AG09309 (cell line): Measurements from ENCODE around the gene IL17RB.

ENCODE experiments used
- DNase-seq: peaks from one replicate; pipeline ENCODE4 v3.0.0-alpha.2; 2010; ENCODE audit warnings: low read depth
- H3K4me3 ChIP-seq: 2 replicates; pipeline ENCODE4 v1.5.1; 2011; ENCODE audit warnings: mild to moderate bottlenecking, low read depth, low read length, moderate library complexity; ENCODE audit not compliant: control insufficient read depth
- TF ChIP-seq, protein P1 (sequence below): IDR thresholded peaks from 2 replicates; pipeline ENCODE4 v1.5.1; 2011; ENCODE audit warnings: mild to moderate bottlenecking, low read depth, low read length, inconsistent platforms; ENCODE audit not compliant: insufficient read depth, control insufficient read depth; ENCODE audit errors: missing control alignments

IL17RB gene

DNA sequence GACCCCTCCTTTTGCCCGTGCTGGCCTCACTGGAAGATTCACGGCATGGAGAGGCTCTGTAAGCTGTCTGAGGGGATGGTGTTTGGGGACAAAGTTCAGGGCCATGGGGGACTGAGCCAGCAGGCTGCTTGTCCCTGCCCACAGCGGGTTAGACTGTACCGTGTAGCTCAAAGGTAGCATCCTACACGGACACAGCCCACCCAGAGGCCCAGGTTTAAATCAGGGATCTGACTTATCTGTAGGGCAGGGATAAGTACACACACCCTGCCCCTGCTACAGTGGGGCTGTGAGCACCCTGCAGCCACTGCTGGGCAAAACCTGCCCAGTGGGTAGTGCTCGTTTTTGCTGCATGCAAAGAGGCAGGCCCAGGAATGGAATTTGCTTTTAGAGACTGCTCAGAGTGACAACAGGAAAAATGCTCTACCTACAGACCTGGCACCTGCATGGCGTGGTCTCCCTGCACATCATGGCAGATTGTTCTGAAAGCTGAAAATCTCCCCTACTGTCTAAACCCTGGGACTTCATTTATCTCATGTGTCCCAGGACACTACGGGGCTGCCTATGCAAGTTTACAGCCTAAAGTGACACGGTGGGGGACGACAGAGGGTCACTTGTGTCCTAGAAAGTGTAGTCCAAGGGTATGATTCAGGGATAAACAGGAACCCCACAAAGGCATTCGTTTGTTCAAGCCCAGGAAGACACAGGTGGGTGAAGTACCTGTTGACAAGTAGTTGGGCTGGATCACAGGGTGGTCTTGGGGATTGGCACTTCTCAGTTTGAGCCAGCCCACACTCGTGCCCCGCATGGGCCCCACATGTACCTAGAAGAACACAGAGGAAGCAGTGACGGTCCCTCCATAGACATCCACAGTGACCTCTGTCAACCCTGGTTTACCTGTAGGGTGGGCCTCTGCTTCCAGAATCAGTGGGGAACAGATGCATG lies 27.9 kb upstream of the IL17RB start:
- TF ChIP-seq, protein P1, sequence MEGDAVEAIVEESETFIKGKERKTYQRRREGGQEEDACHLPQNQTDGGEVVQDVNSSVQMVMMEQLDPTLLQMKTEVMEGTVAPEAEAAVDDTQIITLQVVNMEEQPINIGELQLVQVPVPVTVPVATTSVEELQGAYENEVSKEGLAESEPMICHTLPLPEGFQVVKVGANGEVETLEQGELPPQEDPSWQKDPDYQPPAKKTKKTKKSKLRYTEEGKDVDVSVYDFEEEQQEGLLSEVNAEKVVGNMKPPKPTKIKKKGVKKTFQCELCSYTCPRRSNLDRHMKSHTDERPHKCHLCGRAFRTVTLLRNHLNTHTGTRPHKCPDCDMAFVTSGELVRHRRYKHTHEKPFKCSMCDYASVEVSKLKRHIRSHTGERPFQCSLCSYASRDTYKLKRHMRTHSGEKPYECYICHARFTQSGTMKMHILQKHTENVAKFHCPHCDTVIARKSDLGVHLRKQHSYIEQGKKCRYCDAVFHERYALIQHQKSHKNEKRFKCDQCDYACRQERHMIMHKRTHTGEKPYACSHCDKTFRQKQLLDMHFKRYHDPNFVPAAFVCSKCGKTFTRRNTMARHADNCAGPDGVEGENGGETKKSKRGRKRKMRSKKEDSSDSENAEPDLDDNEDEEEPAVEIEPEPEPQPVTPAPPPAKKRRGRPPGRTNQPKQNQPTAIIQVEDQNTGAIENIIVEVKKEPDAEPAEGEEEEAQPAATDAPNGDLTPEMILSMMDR, result no peak
- no peak overlapping the region for H3K4me3 ChIP-seq
- DNase-seq, result no peak

DNA sequence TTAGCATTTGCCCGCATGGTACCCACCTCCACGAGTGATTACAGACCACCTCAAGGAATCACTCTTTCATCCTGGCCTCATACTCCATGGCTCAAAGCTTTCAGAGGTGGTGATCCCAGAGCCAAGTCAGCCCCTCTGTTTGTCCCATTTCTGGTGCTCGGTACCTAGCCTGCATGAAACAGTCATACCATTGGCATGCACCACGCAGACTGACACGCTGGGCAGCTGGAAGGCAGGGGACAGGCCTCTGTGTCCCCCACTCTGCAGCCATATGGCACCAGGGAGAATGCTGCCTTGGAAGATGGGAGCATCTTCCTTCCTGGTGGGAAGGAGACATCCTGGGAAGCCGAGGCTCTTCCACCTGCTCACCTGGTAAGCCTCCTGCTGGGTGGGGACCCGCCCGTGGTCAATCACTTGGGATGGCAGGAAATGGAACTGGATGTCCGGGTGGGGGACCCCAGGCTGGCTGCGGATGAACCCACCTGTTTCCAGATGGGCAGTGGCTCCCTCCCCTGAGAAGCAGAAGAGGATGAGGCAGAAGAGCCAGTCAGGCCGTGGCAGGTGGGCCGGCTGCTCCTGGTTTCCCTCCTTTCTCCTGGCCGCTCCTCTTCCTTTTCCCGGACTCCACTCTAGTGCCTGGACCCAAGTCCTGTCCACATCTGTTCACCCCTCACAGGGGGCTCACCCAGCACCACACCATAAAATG lies 27.1 kb upstream of the IL17RB start:
- TF ChIP-seq, protein P1, result no peak
- no peak for DNase-seq
- H3K4me3 ChIP-seq, result no peak overlapping the region

DNA sequence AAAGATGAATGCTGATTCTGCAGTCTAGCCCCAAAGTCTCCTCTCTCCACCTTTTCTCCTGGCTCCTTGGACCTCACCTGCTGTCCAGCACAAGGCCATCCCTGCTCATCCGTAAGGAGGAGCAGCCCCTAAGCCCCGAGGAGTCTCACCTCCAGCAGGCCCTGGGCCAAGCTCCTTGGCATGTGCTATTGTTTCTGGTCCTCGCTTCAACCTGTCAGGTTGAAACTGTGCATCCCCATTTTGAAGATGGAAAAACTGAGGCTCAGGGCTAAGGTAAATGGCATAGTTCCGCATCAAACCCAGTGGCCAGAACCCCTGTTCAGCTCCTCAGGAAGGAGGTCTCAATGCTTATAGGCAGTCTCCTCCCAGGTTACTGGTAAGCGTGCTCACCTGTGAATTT lies 26.3 kb upstream of the IL17RB start:
- no peak for DNase-seq
- H3K4me3 ChIP-seq, result no peak overlapping the region
- TF ChIP-seq, protein P1, result no peak

DNA sequence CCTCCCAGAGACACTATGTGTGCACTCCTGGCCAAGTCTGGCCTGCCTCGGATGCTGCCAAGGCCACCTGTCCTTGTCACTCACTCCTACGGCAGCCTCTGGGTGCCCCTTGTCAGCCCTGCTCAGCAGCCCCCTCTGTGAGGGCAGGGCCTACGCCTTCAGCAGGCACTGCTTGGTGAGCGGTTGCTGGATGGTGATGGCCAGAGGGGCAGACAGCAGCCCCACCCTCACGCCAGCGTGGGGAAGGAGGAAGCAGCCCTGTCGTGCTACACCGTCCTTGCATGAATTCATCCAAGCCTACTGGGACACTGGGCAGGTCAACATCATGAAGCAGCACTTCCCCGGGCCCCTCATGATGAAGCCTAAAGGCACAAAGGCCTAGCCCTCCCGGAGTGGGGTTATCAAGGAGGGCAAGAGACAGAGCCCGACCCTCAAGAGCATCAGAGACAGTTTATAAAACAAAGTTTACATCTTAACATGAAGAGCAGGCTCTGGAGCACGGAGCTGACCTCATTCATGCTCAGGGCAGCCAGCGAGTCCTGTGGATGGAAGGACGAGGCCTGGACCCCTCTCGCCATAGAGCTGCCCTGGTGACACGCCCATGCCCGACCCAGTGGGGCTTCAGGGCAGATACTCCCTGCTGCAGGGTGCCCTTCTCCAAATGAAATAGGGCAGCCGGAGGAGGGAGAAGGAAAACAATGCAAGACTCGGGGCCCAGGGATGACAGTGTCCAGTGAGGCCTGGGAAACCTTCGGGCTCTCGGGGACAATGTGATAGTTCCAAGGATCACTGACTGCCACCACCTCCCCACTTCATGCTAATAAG lies 25.4 kb upstream of the IL17RB start:
- H3K4me3 ChIP-seq, result no peak overlapping the region
- no peak for DNase-seq
- TF ChIP-seq, protein P1, result no peak

DNA sequence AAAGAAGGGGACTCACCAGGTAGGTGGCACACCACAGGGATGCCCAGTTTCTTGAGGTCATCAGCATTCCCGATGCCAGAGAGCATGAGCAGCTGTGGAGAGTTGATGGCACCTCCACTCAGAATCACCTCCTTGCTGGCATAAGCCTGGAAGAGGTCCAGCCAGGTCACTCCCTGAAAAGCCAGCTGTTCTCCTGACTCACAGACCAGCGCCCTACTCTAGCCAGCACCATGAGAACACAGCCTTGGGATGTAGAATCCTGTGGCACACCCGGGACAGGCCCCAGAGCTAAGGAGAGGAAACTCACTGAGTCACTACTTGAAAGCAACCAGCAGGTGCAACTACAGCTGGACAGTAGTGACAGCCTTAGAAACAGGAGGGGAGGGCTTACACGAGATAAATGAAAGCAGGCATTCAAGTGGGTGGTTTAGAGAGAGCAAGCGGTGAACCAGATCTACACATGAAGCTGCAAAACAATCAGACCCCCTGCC lies 24.7 kb upstream of the IL17RB start:
- no peak for DNase-seq
- TF ChIP-seq, protein P1, result no peak
- H3K4me3 ChIP-seq, result no peak overlapping the region

DNA sequence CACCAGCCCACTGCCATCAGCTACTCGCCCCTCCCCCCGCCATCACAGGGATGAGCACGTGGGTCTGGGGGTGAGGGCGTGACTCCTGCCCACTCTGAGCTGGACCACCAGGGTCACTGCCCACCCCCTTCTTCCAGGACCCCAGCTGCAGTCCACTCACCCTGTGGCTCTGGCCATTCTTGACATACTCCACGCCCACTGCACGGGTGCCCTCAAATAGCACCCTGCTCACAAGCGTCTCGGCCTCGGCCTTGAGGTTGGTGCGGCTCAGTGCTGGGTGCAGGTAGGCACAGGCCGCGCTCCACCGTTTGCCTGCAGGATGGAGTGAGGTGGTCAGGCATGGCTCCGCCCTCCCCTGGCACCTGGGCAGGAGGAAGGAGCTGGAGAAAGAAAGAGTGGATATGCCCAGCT lies 24.0 kb upstream of the IL17RB start:
- DNase-seq, result no peak
- TF ChIP-seq, protein P1, result no peak
- no peak overlapping the region for H3K4me3 ChIP-seq
